CD4-positive, alpha-beta memory T cell (primary cell): ENCODE results near the gene GNAI3. TPM values are rescaled to one million over a fixed set of nuclear protein-coding genes. Genes with fewer than 3 reads are reported as not detected.

Experiments used
- CTCF ChIA-PET: fragments of 350-600 bp; sonication (Branson Sonifier 250); formaldehyde crosslinking; loops from one replicate; lab custom pipeline; 2021; ENCODE audit warnings: inconsistent platforms; ENCODE audit not compliant: partially characterized antibody; lab: Charles Lee
- POLR2A ChIA-PET: fragments of 350-600 bp; sonication (Branson Sonifier 250); formaldehyde crosslinking; loops from one replicate; lab custom pipeline; 2021; ENCODE audit not compliant: partially characterized antibody; lab: Charles Lee
- DNase-seq, 5 donors: peaks; one replicate each; pipeline versions ENCODE4 v3.0.0 to v3.0.0-alpha.2; 2020 to 2022; ENCODE audit warnings: mixed read lengths in 1 of 5
- H3K27ac ChIP-seq: one replicate; pipeline ENCODE4 v1.7.0; 2013; ENCODE audit warnings: low read depth, low read length
- H3K27me3 ChIP-seq: 2 replicates; pipeline ENCODE4 v1.7.0; 2013; ENCODE audit warnings: mild to moderate bottlenecking, low read length, moderate library complexity; ENCODE audit not compliant: insufficient read depth
- H3K36me3 ChIP-seq: 2 replicates; pipeline ENCODE4 v1.7.0; 2013; ENCODE audit warnings: mild to moderate bottlenecking, low read length, moderate library complexity; ENCODE audit not compliant: insufficient read depth
- H3K4me1 ChIP-seq: 2 replicates; pipeline ENCODE4 v1.7.0; 2013; ENCODE audit warnings: mild to moderate bottlenecking, low read length, moderate library complexity; ENCODE audit not compliant: insufficient read depth
- H3K4me3 ChIP-seq, 2 donors: one replicate each; pipeline ENCODE4 v1.7.0; 2013; ENCODE audit warnings: low read length in 2 of 2, mild to moderate bottlenecking in 1 of 2
- H3K9me3 ChIP-seq, 2 donors: one replicate each; pipeline ENCODE4 v1.7.0; 2013; ENCODE audit warnings: low read length in 2 of 2, control low read depth in 1 of 2; ENCODE audit not compliant: control insufficient read depth in 1 of 2
- H3K27ac Mint-ChIP-seq, 7 donors: one replicate each; pipeline ENCODE4 v1.8.0; 2020 to 2021; ENCODE audit warnings: mixed read lengths in 7 of 7, mild to moderate bottlenecking in 6 of 7, inconsistent platforms in 3 of 7, moderate library complexity in 3 of 7
- H3K27me3 Mint-ChIP-seq, 2 donors: one replicate each; pipeline ENCODE4 v1.8.0; 2020 to 2021; ENCODE audit warnings: mixed read lengths in 2 of 2
- H3K36me3 Mint-ChIP-seq, 2 donors: one replicate each; pipeline ENCODE4 v1.8.0; 2020 to 2021; ENCODE audit warnings: mixed read lengths in 2 of 2, inconsistent platforms in 1 of 2, mild to moderate bottlenecking in 1 of 2
- H3K4me1 Mint-ChIP-seq, 4 donors: one replicate each; pipeline ENCODE4 v1.8.0; 2020 to 2021; ENCODE audit warnings: mixed read lengths in 4 of 4, mild to moderate bottlenecking in 1 of 4
- H3K4me3 Mint-ChIP-seq, 8 donors: one replicate each; pipeline ENCODE4 v1.8.0; 2020 to 2021; ENCODE audit warnings: mixed read lengths in 8 of 8, mild to moderate bottlenecking in 7 of 8, moderate library complexity in 6 of 8, inconsistent platforms in 3 of 8
- H3K9me3 Mint-ChIP-seq, 8 donors: one replicate each; pipeline ENCODE4 v1.8.0; 2020 to 2021; ENCODE audit warnings: mixed read lengths in 8 of 8, mild to moderate bottlenecking in 5 of 8, inconsistent platforms in 3 of 8, moderate library complexity in 1 of 8
- intact Hi-C: fragments of 100-400 bp; cut with micrococcal nuclease; formaldehyde crosslinking; loops from one replicate; pipeline ENCODE4 v1.15.1; 2023
- polyA plus RNA-seq, 2 donors: library from polyadenylated mRNA; unstranded; fragments of 300-500 nt; fragmentation: Illumina TruSeq; gene quantifications; one replicate each; pipeline ENCODE4 v1.2.3, GENCODE V29; 2021
- total RNA-seq, 2 experiments: library from RNA; stranded (reverse); gene quantifications; one replicate each; pipeline ENCODE4 v1.2.3, GENCODE V29; 2021

The GNAI3 gene
- total and polyA plus RNA-seq, 4 experiments from 2014 or later, result 7.7 to 11.6 (median 8.9) TPM

DNA sequence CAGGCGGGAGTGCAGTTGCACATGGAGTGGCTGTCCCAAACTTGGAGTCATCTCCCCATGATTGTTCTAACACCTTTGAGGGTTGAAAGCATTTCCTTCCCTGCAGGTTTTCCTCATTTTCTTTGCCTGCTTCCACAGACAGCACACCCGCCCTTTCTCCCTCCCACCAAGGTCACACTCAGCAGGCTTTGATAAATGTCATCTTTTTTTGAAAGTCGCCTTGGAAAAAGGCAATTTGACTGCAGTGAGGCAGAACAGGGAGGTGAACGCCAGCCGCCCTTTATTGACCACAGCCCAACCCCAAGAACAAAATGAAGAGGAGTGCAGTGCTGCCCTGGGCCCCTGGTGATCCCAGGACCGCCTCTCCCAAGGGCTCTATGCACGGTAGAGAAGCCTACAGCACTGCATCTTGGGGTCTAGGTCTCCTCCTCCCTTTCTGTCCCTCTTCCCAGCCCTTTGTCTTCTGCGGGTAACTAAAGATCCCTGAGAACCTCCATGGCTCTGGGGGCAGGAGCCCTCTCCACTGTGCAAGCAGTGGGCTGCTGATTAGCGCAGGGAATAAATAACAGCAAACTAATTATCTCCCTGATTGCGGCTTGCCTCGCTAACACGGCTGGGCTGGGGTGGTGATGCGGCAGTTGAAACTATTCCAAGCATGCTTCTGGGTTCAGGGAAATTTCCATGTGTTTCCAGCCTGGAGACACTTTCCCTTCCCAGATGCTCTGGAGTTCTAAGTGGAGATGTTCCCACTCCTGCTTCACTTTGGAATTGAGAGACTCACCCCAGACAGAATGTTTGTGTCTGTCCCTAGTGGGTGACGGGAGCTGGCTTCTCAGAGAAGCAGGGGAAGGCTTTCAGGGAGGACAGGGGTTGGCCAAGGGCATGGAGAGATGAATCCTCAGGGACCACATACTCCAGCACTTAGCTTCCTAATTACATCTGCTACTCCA lies 27.1 kb upstream of the GNAI3 start:
- Mint-ChIP-seq H3K27ac (no peak overlapping the region), H3K27me3 (peaks cover 2% of the 10 kb centered on the region in 2 donors), H3K36me3 (peaks cover 0 to 3% of the 10 kb centered on the region in 2 donors), H3K4me3 (no peak overlapping the region), H3K4me1 (peaks cover 0 to 2% (median 0%) of the 10 kb centered on the region in 4 donors), H3K9me3 (peaks cover 0 to 1% (median 0%) of the 10 kb centered on the region in 8 donors)
- ChIA-PET CTCF (interaction anchor here (1.1 to 24.9 kb wide), 6 partner anchors 11 to 244 kb away, joined by 4 to 1669 read pairs (median 14); partner anchors contain the start of genes AMIGO1, ATXN7L2 and CYB561D1), POLR2A (no interaction called here)
- no peaks in the 10 kb centered on the region for H3K27me3 ChIP-seq
- H3K9me3 ChIP-seq, result no peaks in the 10 kb centered on the region
- H3K4me1 ChIP-seq, result no peaks in the 10 kb centered on the region
- no peak overlapping the region for H3K4me3 ChIP-seq
- no peak overlapping the region for H3K27ac ChIP-seq
- no peak for DNase-seq
- H3K36me3 ChIP-seq, result no peaks in the 10 kb centered on the region
- intact Hi-C loops, result no loop called here

DNA sequence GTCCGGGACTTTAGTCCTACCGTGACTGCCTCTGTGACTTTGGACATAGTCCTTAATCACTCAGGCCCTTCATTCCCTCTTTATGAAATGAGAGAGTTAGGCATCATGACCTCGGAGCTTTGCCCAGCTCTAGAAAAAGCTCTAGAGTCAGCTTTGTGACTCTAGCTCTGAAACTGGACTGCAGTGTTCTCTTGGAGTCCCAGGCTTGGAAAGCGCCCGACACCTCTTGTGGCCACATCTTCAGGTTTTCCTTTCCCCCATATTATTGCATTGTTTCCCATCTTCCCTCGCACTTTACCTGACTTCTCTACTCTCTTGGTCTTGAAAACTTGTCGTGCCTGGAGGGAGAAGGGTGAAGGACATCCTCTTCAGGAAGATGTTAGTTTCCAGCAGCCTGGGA lies 26.4 kb upstream of the GNAI3 start:
- no peaks in the 10 kb centered on the region for H3K9me3 ChIP-seq
- no peak for DNase-seq
- H3K27ac Mint-ChIP-seq, result peak overlapping the region in 2 of 7 donors; percentile 18 to 48
- peaks cover 0 to 2% (median 0%) of the 10 kb centered on the region in 4 donors for H3K4me1 Mint-ChIP-seq
- ChIA-PET CTCF (interaction anchor here (2.4 to 21.4 kb wide), 2 partner anchors 10 to 22 kb away, joined by 14 to 1669 read pairs; partner anchors contain the start of genes AMIGO1, ATXN7L2 and CYB561D1), POLR2A (no interaction called here)
- peaks cover 0 to 1% (median 0%) of the 10 kb centered on the region in 8 donors for H3K9me3 Mint-ChIP-seq
- no peaks in the 10 kb centered on the region for H3K27me3 ChIP-seq
- intact Hi-C loops, result no loop called here
- H3K36me3 Mint-ChIP-seq, result no peaks in the 10 kb centered on the region
- H3K4me3 ChIP-seq, result no peak overlapping the region
- no peaks in the 10 kb centered on the region for H3K4me1 ChIP-seq
- peaks cover 2% of the 10 kb centered on the region in 2 donors for H3K27me3 Mint-ChIP-seq
- H3K27ac ChIP-seq, result no peak overlapping the region
- H3K36me3 ChIP-seq, result no peaks in the 10 kb centered on the region
- H3K4me3 Mint-ChIP-seq, result no peak overlapping the region

DNA sequence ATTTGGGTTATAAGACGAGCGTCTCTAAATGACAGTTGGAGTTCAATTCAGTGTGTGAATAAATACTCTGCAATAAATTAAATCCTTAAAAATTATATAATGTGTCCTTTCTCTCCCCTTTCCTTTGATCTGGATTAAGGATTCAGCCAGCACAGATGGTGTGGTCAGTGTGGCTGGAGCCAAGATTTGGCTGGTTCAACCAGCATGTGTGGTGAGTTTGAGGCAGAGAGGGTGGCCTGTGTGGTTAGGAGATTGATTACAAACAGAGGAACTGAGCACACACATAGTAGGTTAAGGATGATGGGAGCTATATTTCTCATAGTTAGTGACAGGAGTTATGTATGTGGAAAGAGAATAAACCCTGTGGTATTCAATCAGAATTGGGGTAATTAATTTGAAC lies 24.7 kb upstream of the GNAI3 start:
- Mint-ChIP-seq H3K9me3 (peaks cover 0 to 1% (median 0%) of the 10 kb centered on the region in 8 donors), H3K27ac (peak overlapping the region in 1 of 7 donors; percentile 74), H3K4me1 (peaks cover 0 to 2% (median 0%) of the 10 kb centered on the region in 4 donors), H3K4me3 (no peak overlapping the region), H3K36me3 (no peaks in the 10 kb centered on the region), H3K27me3 (peaks cover 2% of the 10 kb centered on the region in 2 donors)
- H3K4me3 ChIP-seq, result no peak overlapping the region
- H3K4me1 ChIP-seq, result no peaks in the 10 kb centered on the region
- no peak overlapping the region for H3K27ac ChIP-seq
- POLR2A ChIA-PET, result interaction anchor here (1.6 kb wide), 1 partner anchor 14 kb away, joined by 5 read pairs; the partner anchor contains the start of gene AMIGO1
- H3K9me3 ChIP-seq, result no peaks in the 10 kb centered on the region
- intact Hi-C loops, result no loop called here
- H3K36me3 ChIP-seq, result no peaks in the 10 kb centered on the region
- no peak for DNase-seq
- no peaks in the 10 kb centered on the region for H3K27me3 ChIP-seq
- CTCF ChIA-PET, result interaction anchor here (1.5 to 21.4 kb wide), 3 partner anchors 8 to 23 kb away, joined by 9 to 1669 read pairs (median 14); partner anchors contain the start of genes AMIGO1, ATXN7L2 and CYB561D1

DNA sequence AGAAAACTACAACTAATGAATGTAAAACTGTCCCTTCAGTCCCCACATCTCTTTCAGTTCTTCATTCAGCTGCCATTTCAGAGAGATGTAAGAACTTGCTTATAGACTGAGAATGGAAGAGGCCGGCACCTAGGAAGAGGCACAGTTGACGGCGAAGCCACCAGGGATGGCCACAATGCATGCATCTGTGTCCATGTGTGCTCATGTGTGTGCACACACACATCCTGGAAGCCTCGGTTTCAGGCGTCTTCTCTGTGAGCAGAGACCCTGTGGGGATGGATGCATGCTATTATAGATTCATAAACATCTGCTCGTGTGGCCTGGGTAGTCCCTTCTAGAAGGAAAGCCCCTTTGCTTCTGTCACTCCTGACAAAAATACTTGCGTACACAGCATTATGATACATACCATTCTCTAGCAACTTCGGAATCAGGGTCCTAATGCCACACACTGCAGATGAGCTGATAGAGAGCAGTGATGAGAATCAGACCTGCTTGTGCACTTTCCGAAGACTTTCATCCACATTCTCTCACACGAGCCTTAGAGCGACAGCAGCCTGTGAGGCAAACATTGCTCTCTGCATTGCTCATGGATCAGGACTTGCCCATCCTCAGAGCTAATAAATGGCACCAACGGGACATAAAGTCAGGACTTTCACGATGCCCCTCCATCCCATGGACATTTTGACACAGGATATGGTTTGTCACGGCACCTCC lies 21.2 kb upstream of the GNAI3 start:
- H3K27me3 ChIP-seq, result no peaks in the 10 kb centered on the region
- peak overlapping the region in 1 of 7 donors; percentile 24 for H3K27ac Mint-ChIP-seq
- H3K36me3 Mint-ChIP-seq, result no peaks in the 10 kb centered on the region
- H3K36me3 ChIP-seq, result no peaks in the 10 kb centered on the region
- H3K27ac ChIP-seq, result no peak overlapping the region
- ChIA-PET CTCF (interaction anchor here (0.6 to 21.4 kb wide), 2 partner anchors 27 to 408 kb away, joined by 3 to 1669 read pairs; partner anchors contain the start of genes AMIGO1, ATXN7L2 and CYB561D1), POLR2A (interaction anchor here (9.8 kb wide), 1 partner anchor 28 kb away, joined by 438 read pairs; the partner anchor contains the start of genes AMIGO1 and CYB561D1)
- intact Hi-C loops, result no loop called here
- no peak overlapping the region for H3K4me3 ChIP-seq
- peaks cover 13 to 27% (median 18%) of the 10 kb centered on the region in 4 donors for H3K4me1 Mint-ChIP-seq
- peaks cover 19% of the 10 kb centered on the region for H3K4me1 ChIP-seq
- H3K9me3 ChIP-seq, result no peaks in the 10 kb centered on the region
- no peak for DNase-seq
- H3K4me3 Mint-ChIP-seq, result no peak overlapping the region
- peaks cover under 1 to 2% of the 10 kb centered on the region in 2 donors for H3K27me3 Mint-ChIP-seq
- no peaks in the 10 kb centered on the region for H3K9me3 Mint-ChIP-seq

DNA sequence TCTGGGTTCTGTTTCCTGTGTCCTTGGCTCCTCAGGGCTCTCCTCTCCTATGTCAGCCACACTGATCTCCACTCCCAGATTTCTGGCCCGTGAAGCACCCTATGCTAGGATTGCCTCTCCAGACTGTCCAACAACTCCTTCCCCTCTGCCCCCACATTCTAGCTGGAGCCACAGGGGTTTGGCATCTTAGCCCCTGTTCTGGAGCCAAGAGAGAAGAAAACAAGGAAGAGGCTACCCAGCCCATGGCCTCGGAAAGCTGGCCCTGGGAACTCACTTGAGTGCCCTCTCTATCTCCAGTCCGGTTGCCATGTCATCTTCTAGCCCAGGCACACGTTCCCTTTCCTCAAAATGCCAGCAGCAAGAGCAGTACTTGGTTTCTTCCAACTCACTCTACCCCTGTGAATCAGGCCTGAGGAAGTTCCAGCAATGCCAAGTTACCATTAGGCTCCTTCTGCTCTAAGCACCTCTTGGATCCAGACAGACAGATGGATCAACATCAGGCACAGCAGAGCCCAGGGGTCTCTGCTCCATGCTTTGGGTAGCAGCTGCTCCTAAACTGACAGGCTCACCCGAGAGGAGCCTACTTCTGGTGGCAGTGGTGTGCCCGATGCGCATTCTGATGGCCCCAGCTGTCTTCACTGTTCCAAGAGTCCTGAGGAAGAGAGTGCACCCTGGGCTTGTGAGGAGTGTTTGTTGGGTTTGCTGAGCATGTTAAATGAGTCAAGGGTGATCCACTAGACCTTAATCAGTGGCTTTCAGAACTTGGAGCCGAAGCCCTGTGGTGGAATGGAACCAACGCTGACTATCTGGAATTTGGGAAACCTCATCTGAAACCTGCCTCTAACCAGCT lies 20.3 kb upstream of the GNAI3 start:
- H3K36me3 ChIP-seq, result no peaks in the 10 kb centered on the region
- intact Hi-C loops, result no loop called here
- DNase-seq, result no peak
- Mint-ChIP-seq H3K27me3 (peaks cover 0 to 2% of the 10 kb centered on the region in 2 donors), H3K27ac (peak overlapping the region in 2 of 7 donors; percentile 2 to 55), H3K4me1 (peaks cover 17 to 35% (median 24%) of the 10 kb centered on the region in 4 donors), H3K4me3 (no peak overlapping the region), H3K9me3 (no peaks in the 10 kb centered on the region), H3K36me3 (no peaks in the 10 kb centered on the region)
- ChIA-PET POLR2A (interaction anchor here (9.8 kb wide), 1 partner anchor 29 kb away, joined by 438 read pairs; the partner anchor contains the start of genes AMIGO1 and CYB561D1), CTCF (interaction anchor here (1.4 to 21.4 kb wide), 2 partner anchors 18 to 28 kb away, joined by 4 to 1669 read pairs; partner anchors contain the start of genes AMIGO1, ATXN7L2 and CYB561D1)
- no peak overlapping the region for H3K4me3 ChIP-seq
- no peak overlapping the region for H3K27ac ChIP-seq
- H3K9me3 ChIP-seq, result no peaks in the 10 kb centered on the region
- H3K27me3 ChIP-seq, result no peaks in the 10 kb centered on the region
- H3K4me1 ChIP-seq, result peaks cover 25% of the 10 kb centered on the region

DNA sequence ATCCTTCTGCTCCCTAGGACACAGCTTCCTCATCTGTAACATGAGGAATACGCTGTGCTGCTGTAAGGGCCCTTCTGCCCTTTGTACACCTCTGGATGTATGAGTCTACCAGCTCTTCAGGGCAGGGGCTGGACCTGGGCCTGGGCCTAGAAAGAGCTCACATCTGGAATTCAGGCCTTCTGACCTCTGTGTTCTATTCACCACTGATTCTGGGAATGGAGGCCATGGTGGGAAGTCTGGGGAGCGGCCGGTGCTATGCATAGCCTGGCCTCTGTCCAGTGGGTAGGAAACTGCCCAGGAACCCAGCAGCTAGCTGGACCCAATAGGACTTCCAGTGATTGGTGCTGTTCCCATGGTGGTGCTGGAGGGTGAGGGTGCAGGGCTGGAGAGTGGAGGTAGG lies 19.7 kb upstream of the GNAI3 start:
- Mint-ChIP-seq H3K36me3 (no peaks in the 10 kb centered on the region), H3K4me3 (peak overlapping the region in 1 of 8 donors; percentile 18), H3K27ac (no peak overlapping the region), H3K27me3 (peaks cover 0 to 2% of the 10 kb centered on the region in 2 donors), H3K9me3 (no peaks in the 10 kb centered on the region), H3K4me1 (peaks cover 17 to 37% (median 26%) of the 10 kb centered on the region in 4 donors)
- no peaks in the 10 kb centered on the region for H3K36me3 ChIP-seq
- no peak for DNase-seq
- no peak overlapping the region for H3K4me3 ChIP-seq
- peaks cover 25% of the 10 kb centered on the region for H3K4me1 ChIP-seq
- intact Hi-C loops, result no loop called here
- H3K27ac ChIP-seq, result no peak overlapping the region
- H3K27me3 ChIP-seq, result no peaks in the 10 kb centered on the region
- ChIA-PET CTCF (interaction anchor here (1.4 to 21.4 kb wide), 5 partner anchors 15 to 249 kb away, joined by 4 to 1669 read pairs (median 6); partner anchors contain the start of genes AMIGO1, ATXN7L2, CYB561D1 and PSRC1), POLR2A (interaction anchor here (9.8 kb wide), 1 partner anchor 30 kb away, joined by 438 read pairs; the partner anchor contains the start of genes AMIGO1 and CYB561D1)
- no peaks in the 10 kb centered on the region for H3K9me3 ChIP-seq
